Mucosa of descending colon (tissue), 3 donors: ENCODE data around the gene GNB1. TPM values are rescaled to one million over a fixed set of nuclear protein-coding genes. Genes with fewer than 3 reads are reported as not detected.

Experiments used
- ATAC-seq: fragments of 200-7000 bp; cut with Tn5 transposase; one replicate; pipeline ENCODE4 v1.9.1; 2020; ENCODE audit warnings: mild to moderate bottlenecking, moderate library complexity
- DNase-seq, 3 donors: peaks; one replicate each; pipeline ENCODE4 v3.0.0-alpha.2; 2020
- H3K36me3 ChIP-seq: fragments of 200-600 bp; one replicate; pipeline ENCODE4 v1.8.0; 2021; ENCODE audit warnings: low read depth, mild to moderate bottlenecking
- H3K4me1 ChIP-seq: fragments of 200-600 bp; one replicate; pipeline ENCODE4 v1.8.0; 2021; ENCODE audit warnings: low read depth, mild to moderate bottlenecking
- H3K4me3 ChIP-seq: fragments of 200-600 bp; one replicate; pipeline ENCODE4 v1.8.0; 2021; ENCODE audit warnings: mild to moderate bottlenecking
- H3K9me3 ChIP-seq: fragments of 200-600 bp; one replicate; pipeline ENCODE4 v1.8.0; 2021; ENCODE audit warnings: mild to moderate bottlenecking
- CTCF ChIP-seq: fragments of 200-600 bp; IDR thresholded peaks from one replicate; pipeline ENCODE4 v1.8.0; 2022; ENCODE audit warnings: antibody characterized with exemption, mild to moderate bottlenecking
- intact Hi-C, 2 donors: fragments of 100-400 bp; cut with DNase I in 1 of 2; cut with micrococcal nuclease in 1 of 2; formaldehyde crosslinking; loops; one replicate each; pipeline versions ENCODE4 v1.11.0 to v1.11.1; 2022; cut with DNase I, micrococcal nuclease
- long read RNA-seq, 2 donors: library from polyadenylated mRNA; unstranded; transcript quantifications; one replicate each; pipeline ENCODE4 v2.0.0, GENCODE V29; 2019 to 2021
- total RNA-seq, 3 donors: library from RNA; stranded (reverse); fragmentation: NEBNext Ultra II Directional in 2 of 3; extraction: Animal tissue kit (Norgen Biotek cat#: 25700) in 2 of 3; gene quantifications; one replicate each; pipeline versions ENCODE4 v1.2.1 to v1.2.4, GENCODE V29; 2021 to 2023
- donor health status: DM: no; HTN: no; CAD: no; lungs with moderate emphysema.
- donor health status: DM: no; HTN: no; CAD: no.
- donor health status: DM: no; HTN: yes; CAD: no.

Gene GNB1
- total RNA-seq = 100 to 1,000 TPM; 314 to 329 (median 318) TPM
- long read RNA-seq, donor 1, transcript GNB1-201 (12 exons, 3,132 nt) = major isoform, 427 of 626 reads
- long read RNA-seq, donor 1, transcript GNB1-209 (11 exons, 3,145 nt) = minor isoform, 85 of 626 reads
- long read RNA-seq, donor 1, partial matches to known transcripts = 34 of 626 reads
- long read RNA-seq, donor 1, other reads (novel, unspliced or antisense) = 80 of 626 reads
- long read RNA-seq, donor 2, partial matches to known transcripts = 4 of 14 reads
- long read RNA-seq, donor 2, other reads (novel, unspliced or antisense) = 8 of 14 reads

- Histone ChIP-seq H3K4me3 (peak within 1 kb of the TSS; percentile 84), H3K36me3 (no peaks in the 10 kb centered on the region), H3K9me3 (no peaks in the 10 kb centered on the region), H3K4me1 (peaks cover 51% of the 10 kb centered on the region)
- no peak for TF ChIP-seq CTCF
- intact Hi-C loops = no loop called here
- ATAC-seq = peak; percentile 78
- DNase-seq = peak; percentile 90 to 94 (median 93)
Measured at GRCh38 chr1:1890506-1891348, at the start of gene GNB1. Gene GNB1, minus strand, starts transcription at chr1:1891087. Its CDS starts 65,634 bp downstream, at chr1:1825453.

GRCh38 chr1:1940123-1940425 is 49.2 kb upstream of the GNB1 start:
- no peak for TF ChIP-seq CTCF
- intact Hi-C loops = loop anchor here (10.0 kb wide), 1 partner anchor 105 kb away; no protein-coding TSS in a partner anchor
- Histone ChIP-seq H3K4me3 (no peak overlapping the region), H3K4me1 (peaks cover 7% of the 10 kb centered on the region), H3K9me3 (no peaks in the 10 kb centered on the region), H3K36me3 (no peaks in the 10 kb centered on the region)
- DNase-seq = peak in 1 of 3 donors; percentile 40
- no peak for ATAC-seq

- intact Hi-C loops = loop anchor here (10.0 kb wide), 1 partner anchor 105 kb away; no protein-coding TSS in a partner anchor
- TF ChIP-seq CTCF = no peak
- peak in 1 of 3 donors; percentile 36 for DNase-seq
- no peak overlapping the region for H3K4me3 ChIP-seq
- peaks cover 7% of the 10 kb centered on the region for H3K4me1 ChIP-seq
- H3K36me3 ChIP-seq = no peaks in the 10 kb centered on the region
- no peak for ATAC-seq
- no peaks in the 10 kb centered on the region for H3K9me3 ChIP-seq
Measured at GRCh38 chr1:1939296-1940122, 48.6 kb upstream of the GNB1 start.

- ATAC-seq = no peak
- no peak for TF ChIP-seq CTCF
- H3K4me3 ChIP-seq = no peak overlapping the region
- DNase-seq = peak in 1 of 3 donors; percentile 18
- H3K4me1 ChIP-seq = peaks cover under 1% of the 10 kb centered on the region
- H3K36me3 ChIP-seq = no peaks in the 10 kb centered on the region
- intact Hi-C loops = no loop called here
- no peaks in the 10 kb centered on the region for H3K9me3 ChIP-seq
Measured at GRCh38 chr1:1938613-1939295, 47.9 kb upstream of the GNB1 start.

GRCh38 chr1:1938276-1938573 is 47.3 kb upstream of the GNB1 start:
- ATAC-seq = no peak
- no peaks in the 10 kb centered on the region for H3K4me1 ChIP-seq
- intact Hi-C loops = no loop called here
- H3K9me3 ChIP-seq = no peaks in the 10 kb centered on the region
- DNase-seq = no peak
- H3K36me3 ChIP-seq = no peaks in the 10 kb centered on the region
- no peak for TF ChIP-seq CTCF
- no peak overlapping the region for H3K4me3 ChIP-seq
